K562 (cell line): ENCODE measurements around the gene ABHD16A. TPM values are rescaled to one million over a fixed set of nuclear protein-coding genes. Genes with fewer than 3 reads are reported as not detected.
A peak's percentile ranks its signal among the peaks of the same experiment; 100 is the strongest.

Experiments
- ATAC-seq: fragments of 200-7000 bp; cut with Tn5 transposase; 3 replicates; pipeline ENCODE4 v1.9.1; 2020; ENCODE audit warnings: moderate library complexity
- BruUV-seq: library from RNA; stranded (reverse); fragments of 400-500 nt; replicated peaks from 2 replicates; lab custom pipeline; 2021; lab: Mats Ljungman, UMichigan
- CTCF ChIA-PET: fragments of 300-600 bp; formaldehyde crosslinking; extraction: SDS; loops from one replicate; lab custom pipeline; 2021; ENCODE audit warnings: low intra/inter-chr PET ratio; lab: Yijun Ruan, JAX
- POLR2A ChIA-PET: fragments of 300-600, 350-650 bp; sonication (Branson Sonifier 250); formaldehyde crosslinking; extraction: SDS; loops from one replicate; lab custom pipeline; 2021; ENCODE audit warnings: antibody characterized with exemption, inconsistent platforms; lab: Yijun Ruan, JAX
- DNase-seq, 4 experiments: peaks; one replicate each; pipeline versions ENCODE4 v3.0.0 to v3.0.0-alpha.2; 2011 to 2018; ENCODE audit warnings: low spot score in 3 of 4, mixed read lengths in 3 of 4; ENCODE audit errors: extremely low read depth in 1 of 4
- FAIRE-seq: peaks from 2 replicates; lab custom pipeline; 2011; peaks lifted over from hg19 to GRCh38; lab: Jason Lieb, UNC
- H2AFZ ChIP-seq: 2 replicates; pipeline ENCODE4 v1.6.0; 2011; ENCODE audit warnings: low read depth, low read length, control low read depth, inconsistent platforms
- H3K27ac ChIP-seq: fragments of 200-600 bp; 3 replicates; pipeline ENCODE4 v1.8.0; 2011; ENCODE audit warnings: low read depth, mild to moderate bottlenecking, control low read depth, inconsistent platforms, low read length, moderate library complexity, mixed read lengths; ENCODE audit errors: extremely low read depth
- H3K27me3 ChIP-seq, 2 experiments: fragments of 300-600 bp in 1 of 2; 2 replicates in 1 of 2; 3 replicates in 1 of 2; pipeline versions ENCODE4 v1.6.0 to v1.8.0; 2011; ENCODE audit warnings: inconsistent platforms in 2 of 2, low read length in 2 of 2, mild to moderate bottlenecking in 1 of 2, mixed read lengths in 1 of 2, moderate library complexity in 1 of 2; ENCODE audit not compliant: control insufficient read depth in 2 of 2, insufficient read depth in 2 of 2
- H3K36me3 ChIP-seq: fragments of 300-600 bp; 3 replicates; pipeline ENCODE4 v1.8.0; 2011; ENCODE audit warnings: mild to moderate bottlenecking, low read length, inconsistent platforms; ENCODE audit not compliant: control insufficient read depth, insufficient read depth
- H3K4me1 ChIP-seq, 2 experiments: fragments of 200-600 bp in 1 of 2; replicated peaks in 1 of 2; 2 replicates in 1 of 2; 3 replicates in 1 of 2; pipeline versions ENCODE4 v1.5.1 to v1.8.0; 2011; ENCODE audit warnings: inconsistent platforms in 2 of 2, low read length in 2 of 2, mild to moderate bottlenecking in 1 of 2, mixed read lengths in 1 of 2, moderate library complexity in 1 of 2; ENCODE audit not compliant: control insufficient read depth in 2 of 2, insufficient read depth in 2 of 2
- H3K4me2 ChIP-seq: 2 replicates; pipeline ENCODE4 v1.6.1; 2011; ENCODE audit warnings: low read length, control low read depth, inconsistent platforms, mixed read lengths; ENCODE audit not compliant: insufficient read depth
- H3K4me3 ChIP-seq: fragments of 200-600 bp; sonication (generic), shearing (Covaris generic); 2 replicates; pipeline ENCODE4 v1.5.1; 2016; ENCODE audit warnings: control low read depth, inconsistent platforms
- H3K79me2 ChIP-seq: fragments of 200-600 bp; 3 replicates; pipeline ENCODE4 v1.8.0; 2011; ENCODE audit warnings: low read length, inconsistent platforms; ENCODE audit not compliant: control insufficient read depth, insufficient read depth
- H3K9ac ChIP-seq, 2 experiments: 2 replicates each; pipeline versions ENCODE4 v1.6.0 to v1.6.1; 2011; ENCODE audit warnings: low read depth in 2 of 2, low read length in 2 of 2, control low read depth in 1 of 2, inconsistent platforms in 1 of 2, mild to moderate bottlenecking in 1 of 2, mixed read lengths in 1 of 2; ENCODE audit not compliant: insufficient read depth in 1 of 2
- H3K9me1 ChIP-seq: one replicate; pipeline ENCODE4 v1.6.0; 2011; ENCODE audit warnings: inconsistent platforms, mild to moderate bottlenecking, low read length, moderate library complexity; ENCODE audit not compliant: control insufficient read depth, insufficient read depth
- H3K9me3 ChIP-seq: replicated peaks from 2 replicates; pipeline ENCODE4 v1.5.1; 2011; ENCODE audit warnings: low read depth, low read length, inconsistent platforms; ENCODE audit not compliant: control insufficient read depth, insufficient read depth
- H4K20me1 ChIP-seq: replicated peaks from 2 replicates; pipeline ENCODE4 v1.6.1; 2011; ENCODE audit warnings: low read length, inconsistent platforms, mixed read lengths; ENCODE audit not compliant: control insufficient read depth, insufficient read depth
- AFF4 ChIP-seq: sonication (generic); formaldehyde crosslinking; IDR thresholded peaks from 2 replicates; pipeline ENCODE4 v1.8.0; 2023; ENCODE audit warnings: mild to moderate bottlenecking, missing genetic modification reagents
- BRD9 ChIP-seq: fragments of 450-650 bp; IDR thresholded peaks from 2 replicates; pipeline ENCODE4 v1.6.1; 2018; ENCODE audit warnings: low read depth; ENCODE audit not compliant: partially characterized antibody
- BRF2 ChIP-seq: IDR thresholded peaks from 3 replicates; pipeline ENCODE4 v1.6.1; 2011; ENCODE audit warnings: borderline replicate concordance, mild to moderate bottlenecking; ENCODE audit not compliant: insufficient read length, insufficient read depth
- CHD4 ChIP-seq: fragments of 200-600 bp; sonication (generic); IDR thresholded peaks from 3 replicates; pipeline ENCODE4 v1.6.1; 2012; ENCODE audit warnings: low read depth, mild to moderate bottlenecking, mixed read lengths, low read length, inconsistent platforms; ENCODE audit not compliant: insufficient read depth, insufficient replicate concordance, poor library complexity, severe bottlenecking
- COPS2 ChIP-seq: fragments of 450-650 bp; conservative IDR thresholded peaks from 2 replicates; pipeline ENCODE4 v1.6.1; 2016; ENCODE audit warnings: mild to moderate bottlenecking, moderate library complexity
- ETV5 ChIP-seq: sonication (generic); formaldehyde crosslinking; IDR thresholded peaks from 2 replicates; pipeline ENCODE4 v1.4.0; 2020; ENCODE audit warnings: low read depth, mild to moderate bottlenecking, missing genetic modification reagents
- HDAC2 ChIP-seq: fragments of 450-650 bp; IDR thresholded peaks from 2 replicates; pipeline ENCODE4 v1.6.1; 2016; ENCODE audit warnings: mild to moderate bottlenecking
- HMG20B ChIP-seq: fragments of 250-450 bp; sonication (Bioruptor Pico); IDR thresholded peaks from 2 replicates; pipeline ENCODE4 v1.5.0; 2021; ENCODE audit warnings: mild to moderate bottlenecking
- NR2C2 ChIP-seq, 2 experiments: fragments of 200-800 bp in 1 of 2; sonication (Bioruptor generic) in 1 of 2; sonication (generic) in 1 of 2; formaldehyde crosslinking in 1 of 2; IDR thresholded peaks; 2 replicates each; pipeline versions ENCODE4 v1.6.1 to v1.8.0; 2016 to 2022; ENCODE audit warnings: mild to moderate bottlenecking in 1 of 2, missing compliant biosample characterization in 1 of 2, missing genetic modification characterization in 1 of 2, missing genetic modification reagents in 1 of 2
- USF2 ChIP-seq: sonication (generic); formaldehyde crosslinking; IDR thresholded peaks from 2 replicates; pipeline ENCODE4 v1.5.0; 2020; ENCODE audit warnings: missing genetic modification reagents
- ZKSCAN1 ChIP-seq: fragments of 150-350 bp; IDR thresholded peaks from 2 replicates; pipeline ENCODE4 v1.6.1; 2016; ENCODE audit warnings: low read depth, low read length
- ZNF12 ChIP-seq: sonication (generic); formaldehyde crosslinking; IDR thresholded peaks from 2 replicates; pipeline ENCODE4 v1.4.0; 2020; ENCODE audit warnings: mild to moderate bottlenecking, missing genetic modification reagents
- ZNF121 ChIP-seq: sonication (generic); formaldehyde crosslinking; conservative IDR thresholded peaks from 2 replicates; pipeline ENCODE4 v1.8.0; 2022; ENCODE audit warnings: missing genetic modification reagents
- ZNF766 ChIP-seq: fragments of 200-800 bp; sonication (Bioruptor generic); conservative IDR thresholded peaks from 2 replicates; pipeline ENCODE4 v1.6.1; 2016; ENCODE audit warnings: missing genetic modification characterization, missing compliant biosample characterization
- WGBS: fragments of 100-300 bp; shearing (Covaris generic); methylation state at CpG from one replicate; pipeline ENCODE4 v1.1.6; 2016; ENCODE audit warnings: low coverage, mixed read lengths; ENCODE audit not compliant: insufficient coverage; ENCODE audit errors: missing lambda C conversion rate; 5-methylcytosine and 5-hydroxymethylcytosine counted together
- in situ Hi-C: fragments of 300-500 bp; cut with MboI; formaldehyde crosslinking; loops from 4 replicates; pipeline ENCODE4 v1.15.0; 2018; ENCODE audit warnings: inconsistent platforms, mixed read lengths
- intact Hi-C: fragments of 100-400 bp; cut with micrococcal nuclease; formaldehyde crosslinking; loops from 2 replicates; pipeline ENCODE4 v1.14.2; 2022
- polyA plus RNA-seq, 8 experiments: library from polyadenylated mRNA; depleted of rRNA in 4 of 8; stranded (reverse) in 5 of 8; unstranded in 3 of 8; fragments of >200 nt; fragmentation: Nextera tagmentation in 2 of 8; fragmentation: Illumina TruSeq in 1 of 8; extraction: Ambion mirVana in 2 of 8; extraction: Trizol in 1 of 8; gene quantifications; 2 replicates each; pipeline versions ENCODE4 v1.2.1 to v1.2.3, GENCODE V29; 2011 to 2014; ENCODE audit warnings: inconsistent platforms in 1 of 8, missing spikeins in 1 of 8
- total RNA-seq, 7 experiments: library from RNA; depleted of rRNA in 6 of 7; stranded (reverse); fragments of >200 nt in 6 of 7; fragmentation: Illumina TruSeq in 2 of 7; extraction: Trizol in 2 of 7; gene quantifications; 2 replicates each; pipeline versions ENCODE4 v1.2.1 to v1.2.3, GENCODE V29; 2011 to 2021; ENCODE audit warnings: low replicate concordance in 1 of 7
- TF ChIP-seq, protein P1 (sequence below): fragments of 250-450 bp; sonication (Bioruptor Pico); IDR thresholded peaks from 2 replicates; pipeline ENCODE4 v1.8.0; 2022; ENCODE audit warnings: moderate library complexity, mild to moderate bottlenecking, inconsistent platforms

The ABHD16A gene
- total and polyA plus RNA-seq, 9 of the 15 experiments (the other 6 are each of a cell fraction or from before 2014, with no cell fraction given) = 25.8 to 120 (median 81.6) TPM

DNA sequence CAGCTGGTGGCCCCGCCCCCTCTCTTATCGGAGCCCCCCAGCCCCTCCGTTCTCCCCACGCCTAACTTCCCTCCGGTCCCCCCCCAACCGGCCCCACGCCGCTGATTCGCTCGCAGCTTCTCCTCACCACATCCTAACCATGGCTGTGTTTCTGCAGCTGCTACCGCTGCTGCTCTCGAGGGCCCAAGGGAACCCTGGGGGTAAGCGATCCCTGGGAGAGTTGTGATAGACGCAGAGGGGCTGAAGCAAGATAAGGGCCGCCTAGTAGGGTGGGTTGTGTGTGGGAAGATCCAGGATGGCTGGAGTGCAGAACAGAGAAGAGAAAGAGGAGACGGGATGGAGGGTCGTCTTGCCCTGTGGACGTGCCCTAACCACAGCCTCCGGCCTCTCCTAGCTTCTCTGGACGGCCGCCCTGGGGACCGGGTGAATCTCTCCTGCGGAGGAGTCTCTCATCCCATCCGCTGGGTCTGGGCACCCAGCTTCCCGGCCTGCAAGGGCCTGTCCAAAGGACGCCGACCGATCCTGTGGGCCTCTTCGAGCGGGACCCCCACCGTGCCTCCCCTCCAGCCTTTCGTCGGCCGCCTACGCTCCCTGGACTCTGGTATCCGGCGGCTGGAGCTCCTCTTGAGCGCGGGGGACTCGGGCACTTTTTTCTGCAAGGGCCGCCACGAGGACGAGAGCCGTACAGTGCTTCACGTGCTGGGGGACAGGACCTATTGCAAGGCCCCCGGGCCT, 20.3 kb upstream of the ABHD16A start, which contains the start of gene MPIG6B:
MPIG6B (plus strand) TSS at position 129 of the 735 bp plus-strand sequence; CDS start at position 140, 11 bp downstream.
- peak; percentile 5; the same call in 2 of the 3 replicates for ATAC-seq
- no peak within 1 kb of the TSS for H3K27ac ChIP-seq
- peak within 1 kb of the TSS; percentile 44 for H2AFZ ChIP-seq
- H3K4me3 ChIP-seq = no peak within 1 kb of the TSS
- peaks cover 23% of the 10 kb centered on the region; the same call in 2 of the 3 replicates for H3K36me3 ChIP-seq
- no peak for FAIRE-seq
- ChIA-PET CTCF (no interaction called here), POLR2A (interaction anchor here (0.5 to 15.0 kb wide), 21 partner anchors 12 to 478 kb away, joined by 3 to 236 read pairs (median 4); partner anchors contain the start of genes ABHD16A, C6orf47, CLIC1 and CSNK2B)
- in situ Hi-C loops = no loop called here
- H3K27me3 ChIP-seq = no peaks in the 10 kb centered on the region
- peaks cover 5% of the 10 kb centered on the region for H3K9me1 ChIP-seq
- no TSS peak for BruUV-seq
- WGBS = 60% methylated on average over 46 of the region's 46 CpGs
- H4K20me1 ChIP-seq = no peaks in the 10 kb centered on the region
- peak within 1 kb of the TSS; percentile 2; the same call in 1 of the 2 replicates for H3K4me2 ChIP-seq
- DNase-seq = peak in 2 of 4 experiments; percentile 58 to 71
- H3K79me2 ChIP-seq = no peaks in the 10 kb centered on the region
- H3K9me3 ChIP-seq = no peaks in the 10 kb centered on the region
- intact Hi-C loops = no loop called here
- peaks cover 35 to 46% of the 10 kb centered on the region in 2 experiments for H3K4me1 ChIP-seq
- peak within 1 kb of the TSS in 1 of 2 experiments; percentile 79; a peak in 2 of 4 replicates for H3K9ac ChIP-seq
- TF ChIP-seq AFF4 (CRISPR knock-in tag) (no peak), BRF2 (no peak), ETV5 (CRISPR knock-in tag) (no peak), HMG20B (CRISPR knock-in tag) (no peak), HDAC2 (no peak), COPS2 (no peak), BRD9 (no peak), ZNF766 (CRISPR knock-in tag) (no peak), USF2 (CRISPR knock-in tag) (no peak), NR2C2 (CRISPR knock-in tag; IDR thresholded peaks at IDR 0.05) (no peak), NR2C2 (tag; IDR thresholded peaks at IDR 0.05) (no peak), ZNF12 (no peak), CHD4 (no peak), ZNF121 (CRISPR knock-in tag) (no peak), ZKSCAN1 (no peak)
- TF ChIP-seq, protein P1, sequence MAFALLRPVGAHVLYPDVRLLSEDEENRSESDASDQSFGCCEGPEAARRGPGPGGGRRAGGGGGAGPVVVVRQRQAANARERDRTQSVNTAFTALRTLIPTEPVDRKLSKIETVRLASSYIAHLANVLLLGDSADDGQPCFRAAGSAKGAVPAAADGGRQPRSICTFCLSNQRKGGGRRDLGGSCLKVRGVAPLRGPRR (CRISPR knock-in tag) = no peak
